CD14-positive monocyte (primary cell): ENCODE results near the gene CDH8. TPM values are rescaled to one million over a fixed set of nuclear protein-coding genes. Genes with fewer than 3 reads are reported as not detected.

Experiments
- DNase-seq, 3 donors: peaks; one replicate each; pipeline ENCODE4 v3.0.0-alpha.2; 2011 to 2022
- H2AFZ ChIP-seq: 2 replicates; pipeline ENCODE4 v1.6.0; 2012; ENCODE audit warnings: mild to moderate bottlenecking, low read depth, low read length, inconsistent platforms; ENCODE audit not compliant: insufficient read depth, poor library complexity, severe bottlenecking
- H3K27ac ChIP-seq, 2 donors: 1 replicate in 1 of 2; 2 replicates in 1 of 2; pipeline ENCODE4 v1.5.1; 2012 to 2013; ENCODE audit warnings: low read length in 2 of 2, control low read depth in 1 of 2, inconsistent platforms in 1 of 2, low read depth in 1 of 2, mild to moderate bottlenecking in 1 of 2
- H3K27me3 ChIP-seq, 2 donors: one replicate each; pipeline versions ENCODE4 v1.6.0 to v1.6.1; 2011 to 2013; ENCODE audit warnings: low read length in 2 of 2; ENCODE audit not compliant: control insufficient read depth in 2 of 2, insufficient read depth in 2 of 2
- H3K36me3 ChIP-seq, 2 donors: replicated peaks in 1 of 2; 1 replicate in 1 of 2; 2 replicates in 1 of 2; pipeline versions ENCODE4 v1.5.1 to v1.6.1; 2012 to 2013; ENCODE audit warnings: low read length in 2 of 2, control low read depth in 1 of 2, inconsistent platforms in 1 of 2, mild to moderate bottlenecking in 1 of 2; ENCODE audit not compliant: insufficient read depth in 2 of 2, control insufficient read depth in 1 of 2
- H3K4me1 ChIP-seq, 2 donors: 1 replicate in 1 of 2; 2 replicates in 1 of 2; pipeline versions ENCODE4 v1.5.1 to v1.6.1; 2012 to 2013; ENCODE audit warnings: low read length in 2 of 2, control low read depth in 1 of 2, inconsistent platforms in 1 of 2, mild to moderate bottlenecking in 1 of 2, moderate library complexity in 1 of 2; ENCODE audit not compliant: insufficient read depth in 2 of 2, control insufficient read depth in 1 of 2
- H3K4me2 ChIP-seq: replicated peaks from 2 replicates; pipeline ENCODE3; 2012; ENCODE audit warnings: low read length, moderate library complexity, mild to moderate bottlenecking; ENCODE audit not compliant: poor library complexity, severe bottlenecking; ENCODE audit errors: extremely low read depth
- H3K4me3 ChIP-seq, 3 experiments: fragments of 200-600 bp in 1 of 3; sonication (generic) in 1 of 3; replicated peaks in 1 of 3; 1 replicate in 2 of 3; 2 replicates in 1 of 3; pipeline ENCODE4 v1.5.1; 2011 to 2013; ENCODE audit warnings: low read length in 3 of 3, mild to moderate bottlenecking in 3 of 3, control low read depth in 2 of 3, low read depth in 2 of 3, inconsistent platforms in 1 of 3, moderate library complexity in 1 of 3
- H3K79me2 ChIP-seq: 2 replicates; pipeline ENCODE4 v1.6.0; 2012; ENCODE audit warnings: mild to moderate bottlenecking, control low read depth, inconsistent platforms, low read length, moderate library complexity; ENCODE audit not compliant: insufficient read depth
- H3K9ac ChIP-seq: 2 replicates; pipeline ENCODE4 v1.6.0; 2017; ENCODE audit warnings: low read length, mild to moderate bottlenecking; ENCODE audit not compliant: insufficient read depth, poor library complexity, severe bottlenecking
- H3K9me3 ChIP-seq, 2 donors: replicated peaks in 1 of 2; 1 replicate in 1 of 2; 2 replicates in 1 of 2; pipeline versions ENCODE4 v1.5.1 to v1.6.1; 2012 to 2013; ENCODE audit warnings: low read length in 2 of 2, control low read depth in 1 of 2; ENCODE audit not compliant: control insufficient read depth in 1 of 2, insufficient read depth in 1 of 2
- H4K20me1 ChIP-seq: 2 replicates; pipeline ENCODE4 v1.6.0; 2012; ENCODE audit warnings: mild to moderate bottlenecking, low read length, control low read depth, moderate library complexity; ENCODE audit not compliant: insufficient read depth
- H3K27ac Mint-ChIP-seq, 7 donors: one replicate each; pipeline ENCODE4 v1.8.0; 2020; ENCODE audit warnings: mild to moderate bottlenecking in 7 of 7, mixed read lengths in 7 of 7, moderate library complexity in 6 of 7, inconsistent platforms in 2 of 7
- H3K27me3 Mint-ChIP-seq, 3 donors: one replicate each; pipeline ENCODE4 v1.8.0; 2021 to 2022; ENCODE audit warnings: low read depth in 3 of 3, mild to moderate bottlenecking in 3 of 3, mixed read lengths in 3 of 3, moderate library complexity in 3 of 3, inconsistent platforms in 1 of 3
- H3K36me3 Mint-ChIP-seq, 2 donors: one replicate each; pipeline ENCODE4 v1.8.0; 2020; ENCODE audit warnings: mixed read lengths in 2 of 2, inconsistent platforms in 1 of 2, mild to moderate bottlenecking in 1 of 2
- H3K4me1 Mint-ChIP-seq: one replicate; pipeline ENCODE4 v1.8.0; 2020; ENCODE audit warnings: mild to moderate bottlenecking, mixed read lengths
- H3K4me3 Mint-ChIP-seq, 2 donors: one replicate each; pipeline ENCODE4 v1.8.0; 2020; ENCODE audit warnings: mild to moderate bottlenecking in 2 of 2, mixed read lengths in 2 of 2, moderate library complexity in 1 of 2
- H3K9me3 Mint-ChIP-seq, 7 donors: one replicate each; pipeline ENCODE4 v1.8.0; 2020 to 2022; ENCODE audit warnings: mixed read lengths in 7 of 7, mild to moderate bottlenecking in 6 of 7, moderate library complexity in 6 of 7, inconsistent platforms in 2 of 7
- CTCF ChIP-seq: fragments of 200-600 bp; IDR thresholded peaks from one replicate; pipeline ENCODE4 v1.8.0; 2022; ENCODE audit warnings: antibody characterized with exemption, mild to moderate bottlenecking
- WGBS: methylation state at CpG from one replicate; pipeline ENCODE4 v1.1.5; 2013; ENCODE audit warnings: missing lambda C conversion rate; ENCODE audit not compliant: insufficient coverage; 5-methylcytosine and 5-hydroxymethylcytosine counted together
- intact Hi-C, 2 donors: fragments of 100-400 bp; cut with micrococcal nuclease; formaldehyde crosslinking; loops; one replicate each; pipeline versions ENCODE4 v1.15.0 to v1.15.1; 2023
- polyA plus RNA-seq, 3 donors: library from polyadenylated mRNA; depleted of rRNA in 1 of 3; unstranded in 2 of 3; stranded (reverse) in 1 of 3; fragments of 300-500 nt in 2 of 3; fragments of >200 nt in 1 of 3; fragmentation: Illumina TruSeq in 2 of 3; gene quantifications; 1 replicate in 2 of 3; 2 replicates in 1 of 3; pipeline ENCODE4 v1.2.3, GENCODE V29; 2012 to 2021

CDH8 gene
- polyA plus RNA-seq, 3 donors: not detected

- Mint-ChIP-seq H3K27me3 (peaks cover 0 to 3% (median 0%) of the 10 kb centered on the region in 3 donors), H3K9me3 (peaks cover 0 to 11% (median 2%) of the 10 kb centered on the region in 7 donors), H3K27ac (no peak overlapping the region), H3K36me3 (no peaks in the 10 kb centered on the region), H3K4me1 (no peaks in the 10 kb centered on the region), H3K4me3 (no peak overlapping the region)
- H3K9me3 ChIP-seq: no peaks in the 10 kb centered on the region
- 69% methylated on average over 2 of the region's 6 CpGs for WGBS
- H3K4me3 ChIP-seq: no peak overlapping the region
- no peak overlapping the region for H3K9ac ChIP-seq
- no peak for DNase-seq
- no peaks in the 10 kb centered on the region for H3K36me3 ChIP-seq
- intact Hi-C loops: no loop called here
- H4K20me1 ChIP-seq: no peaks in the 10 kb centered on the region
- H3K4me2 ChIP-seq: no peak overlapping the region
- no peak for TF ChIP-seq CTCF
- H3K4me1 ChIP-seq: no peaks in the 10 kb centered on the region
- H2AFZ ChIP-seq: no peak overlapping the region
- no peak overlapping the region for H3K27ac ChIP-seq
- no peaks in the 10 kb centered on the region for H3K27me3 ChIP-seq
- no peaks in the 10 kb centered on the region for H3K79me2 ChIP-seq
These were observed 164.1 kb downstream of the CDH8 start for GRCh38 chr16:61871837-61872777.

GRCh38 chr16:61862221-61863155, 173.8 kb downstream of the CDH8 start:
- DNase-seq: no peak
- H3K4me1 ChIP-seq: no peaks in the 10 kb centered on the region
- no peaks in the 10 kb centered on the region for H3K27me3 ChIP-seq
- H3K4me1 Mint-ChIP-seq: no peaks in the 10 kb centered on the region
- peaks cover 0 to 8% (median 0%) of the 10 kb centered on the region in 7 donors for H3K9me3 Mint-ChIP-seq
- no peak overlapping the region for H3K4me3 ChIP-seq
- no peak overlapping the region for H3K27ac Mint-ChIP-seq
- no peaks in the 10 kb centered on the region for H4K20me1 ChIP-seq
- no peak overlapping the region for H2AFZ ChIP-seq
- H3K27ac ChIP-seq: no peak overlapping the region
- H3K4me3 Mint-ChIP-seq: no peak overlapping the region
- intact Hi-C loops: no loop called here
- no peak overlapping the region for H3K4me2 ChIP-seq
- WGBS: 81% methylated on average over 3 of the region's 6 CpGs
- H3K27me3 Mint-ChIP-seq: no peaks in the 10 kb centered on the region
- no peaks in the 10 kb centered on the region for H3K79me2 ChIP-seq
- no peak for TF ChIP-seq CTCF
- no peak overlapping the region for H3K9ac ChIP-seq
- no peaks in the 10 kb centered on the region for H3K9me3 ChIP-seq
- H3K36me3 ChIP-seq: no peaks in the 10 kb centered on the region
- no peaks in the 10 kb centered on the region for H3K36me3 Mint-ChIP-seq
